NOMO-1 treated with dmso at 0.1 percent for 144 hours (cell line): ENCODE data around the gene OSBPL7.

Experiments used
- DNase-seq: peaks from one replicate; lab custom pipeline; 2025; ENCODE audit not compliant: unreplicated experiment; lab: John Stamatoyannopoulos, UW

OSBPL7 gene

GRCh38 chr17:47829870-47830269 lies 8.3 kb upstream of the OSBPL7 start:
- no peak for DNase-seq

DNA sequence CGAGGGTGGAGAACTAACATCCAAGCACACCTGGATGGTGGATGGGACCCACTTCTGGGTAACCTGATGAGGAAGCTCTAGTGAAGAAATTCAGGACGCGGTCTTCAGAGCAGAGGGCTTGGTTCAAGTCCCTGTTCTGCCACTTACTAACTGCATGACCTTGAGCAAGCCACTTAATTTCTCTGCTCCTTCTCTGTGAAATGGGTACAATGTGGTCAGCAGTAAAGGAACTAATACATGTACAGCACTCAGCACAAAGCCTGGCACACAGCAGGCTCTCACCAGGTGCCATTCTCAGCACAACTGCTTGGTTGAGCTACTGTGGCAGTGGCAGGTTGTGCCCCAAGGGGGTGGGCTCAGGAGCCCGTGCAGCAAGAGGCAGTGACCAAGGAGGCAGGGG lies 1.9 kb upstream of the OSBPL7 start:
- DNase-seq, result no peak

- no peak for DNase-seq
These were observed 1.2 kb upstream of the OSBPL7 start for GRCh38 chr17:47822785-47823184.

- DNase-seq, result no peak
These were observed 567 bp downstream of the OSBPL7 start for GRCh38 chr17:47821031-47821423.

DNA sequence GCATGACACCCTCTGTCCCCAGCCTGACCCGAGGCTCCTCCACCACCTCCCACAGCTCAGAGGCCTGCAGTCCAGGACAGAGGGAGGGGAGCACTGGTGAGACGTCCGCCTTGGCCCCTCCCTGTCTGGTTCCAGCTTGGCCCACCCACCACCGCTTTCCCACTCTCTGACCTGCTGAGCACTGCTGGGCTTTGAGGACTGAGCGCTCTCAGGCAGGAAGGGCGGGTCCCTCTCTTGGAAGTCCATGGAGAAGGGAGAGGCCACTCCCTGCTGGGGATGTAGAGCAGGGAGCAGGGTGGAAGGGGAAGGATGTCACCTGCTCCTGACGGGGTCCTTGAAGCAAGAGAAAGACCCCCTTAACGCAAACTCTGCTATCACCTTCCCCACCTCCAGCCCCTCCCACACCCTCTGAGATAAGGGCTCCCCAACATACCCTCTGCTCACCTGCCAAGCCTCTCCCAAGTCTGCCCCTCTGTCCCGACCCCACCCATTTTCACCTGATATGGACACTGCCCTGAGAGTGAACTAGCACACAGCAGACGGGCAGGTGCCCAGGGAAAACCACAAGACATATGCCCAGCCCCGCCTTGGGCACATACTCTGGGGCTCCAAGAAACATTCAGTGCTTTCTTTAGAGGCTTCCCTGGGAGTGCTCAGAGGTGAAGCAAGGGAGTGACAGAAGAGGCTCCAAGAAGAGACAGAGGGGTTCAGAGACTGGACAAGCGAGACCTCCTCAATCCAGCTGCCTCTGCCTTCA lies 1.4 kb downstream of the OSBPL7 start:
- DNase-seq, result no peak

GRCh38 chr17:47819475-47819874 lies 2.1 kb downstream of the OSBPL7 start:
- no peak for DNase-seq

GRCh38 chr17:47818002-47818695 lies 3.4 kb downstream of the OSBPL7 start:
- no peak for DNase-seq

DNA sequence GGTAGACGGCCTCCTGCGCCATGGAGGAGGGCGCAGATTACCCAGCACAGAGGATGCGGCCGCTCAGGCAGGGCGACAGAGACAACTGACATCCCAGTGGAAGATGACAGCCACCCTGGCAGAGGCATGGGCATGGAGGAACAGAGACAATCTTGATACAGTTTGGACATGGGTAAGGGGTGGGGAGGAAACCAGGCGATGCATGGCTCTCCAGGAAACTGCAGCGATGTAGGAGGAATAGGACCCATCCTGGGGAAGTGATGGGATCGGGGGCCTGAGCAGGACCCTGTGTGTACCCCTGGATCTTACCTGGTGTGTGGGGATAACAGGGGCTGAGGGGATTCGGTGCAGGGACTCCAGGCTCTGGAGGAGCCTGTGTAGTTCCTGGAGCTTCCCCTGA lies 4.6 kb downstream of the OSBPL7 start:
- DNase-seq, result no peak

DNA sequence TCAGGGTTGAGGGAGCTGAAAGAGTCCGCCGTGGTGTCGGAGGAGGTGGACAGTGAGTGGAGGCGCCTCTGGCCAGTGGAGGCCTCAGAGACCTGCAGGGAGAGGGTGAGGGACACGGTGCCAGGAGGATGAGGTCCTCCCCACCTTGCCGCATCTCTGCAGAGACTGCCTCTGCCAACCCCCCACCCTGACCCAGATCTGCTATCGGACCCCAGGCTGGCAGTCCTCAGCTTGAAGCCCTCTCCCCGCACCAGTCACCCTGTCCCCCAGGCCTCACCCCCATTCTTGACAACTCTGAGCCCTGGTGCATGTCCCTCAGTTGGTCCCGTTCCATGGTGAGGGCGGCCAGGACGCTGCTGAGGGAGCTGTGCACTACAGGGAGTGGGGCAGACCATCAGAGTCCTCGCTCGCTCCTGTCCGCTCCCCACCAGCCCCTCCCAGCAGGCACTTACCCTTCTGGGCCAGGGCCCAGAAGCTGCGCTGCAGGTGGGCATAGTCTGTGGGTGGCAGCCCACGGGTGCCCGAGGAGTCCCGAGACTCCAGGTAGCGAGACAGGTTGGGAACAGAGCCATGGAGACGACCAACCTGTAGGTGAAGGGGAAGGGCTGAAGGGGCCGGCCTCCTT lies 5.4 kb downstream of the OSBPL7 start:
- DNase-seq, result no peak

- no peak for DNase-seq
These were observed 6.3 kb downstream of the OSBPL7 start for GRCh38 chr17:47815106-47815918.

DNA sequence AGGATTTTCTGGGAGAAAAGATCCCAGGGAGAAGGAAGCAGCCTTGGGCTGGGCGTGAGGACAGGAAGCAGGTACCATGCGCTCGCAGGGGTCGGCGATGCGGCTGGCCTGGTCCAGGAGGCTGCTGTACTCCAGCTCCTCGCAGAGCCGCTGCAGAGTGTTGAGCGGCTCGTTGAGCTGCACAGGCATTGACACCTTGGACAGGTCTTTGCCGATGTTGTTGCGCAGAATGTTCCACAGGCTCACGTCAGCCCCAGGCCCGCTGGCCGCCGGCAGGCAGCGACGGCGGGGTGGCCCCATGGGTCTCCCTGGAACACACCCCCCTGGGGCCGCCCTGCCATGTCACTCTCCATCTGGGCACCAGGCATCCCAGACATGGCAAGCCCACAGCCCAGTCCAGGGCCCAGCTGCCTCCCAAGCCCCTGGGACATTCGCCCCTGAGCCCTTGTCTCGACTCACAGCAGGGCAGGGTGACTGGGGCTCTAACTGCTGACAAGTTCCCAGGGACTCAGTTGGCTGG lies 8.0 kb downstream of the OSBPL7 start:
- no peak for DNase-seq

DNA sequence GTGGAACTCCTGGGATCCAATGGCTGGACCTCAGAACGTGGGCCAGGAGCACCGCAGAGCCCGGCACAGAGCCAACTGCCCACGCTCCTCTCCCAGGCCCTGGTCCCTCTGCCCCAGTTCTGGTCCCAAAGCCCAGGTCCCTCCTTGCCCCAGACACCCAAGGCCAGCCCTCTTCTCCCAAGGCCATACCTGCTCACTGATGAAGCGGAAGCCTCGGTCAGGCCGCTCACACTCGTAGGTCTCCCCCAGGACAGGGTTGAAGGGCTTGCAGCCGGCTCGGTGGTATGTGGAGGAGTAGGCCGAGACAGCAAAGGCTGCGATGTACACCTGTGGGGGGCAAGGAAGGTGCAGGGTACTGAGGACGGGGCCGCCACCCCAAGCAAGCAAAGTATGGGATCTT lies 8.5 kb downstream of the OSBPL7 start:
- no peak for DNase-seq

GRCh38 chr17:47812146-47812920 lies 9.3 kb downstream of the OSBPL7 start:
- DNase-seq, result no peak

DNA sequence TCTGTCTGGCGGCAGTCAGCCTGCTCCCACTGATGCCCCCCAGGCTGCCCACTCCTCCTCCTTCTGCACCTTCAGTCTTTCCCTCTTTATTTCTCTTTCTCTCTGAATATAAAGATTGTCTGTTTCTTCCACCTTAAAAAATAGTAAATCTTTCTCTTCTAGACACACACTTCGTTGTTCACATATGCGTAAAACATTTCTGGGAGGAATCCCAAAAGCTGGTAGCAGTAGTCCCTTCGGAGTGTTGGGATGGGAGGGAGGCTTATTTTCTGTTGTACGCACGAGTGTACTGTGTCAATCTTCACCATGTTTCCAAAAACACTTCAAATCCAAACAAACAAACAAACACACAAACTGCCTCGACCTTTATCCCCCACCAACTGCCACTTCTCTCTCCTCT lies 9.9 kb downstream of the OSBPL7 start:
- DNase-seq, result no peak

DNA sequence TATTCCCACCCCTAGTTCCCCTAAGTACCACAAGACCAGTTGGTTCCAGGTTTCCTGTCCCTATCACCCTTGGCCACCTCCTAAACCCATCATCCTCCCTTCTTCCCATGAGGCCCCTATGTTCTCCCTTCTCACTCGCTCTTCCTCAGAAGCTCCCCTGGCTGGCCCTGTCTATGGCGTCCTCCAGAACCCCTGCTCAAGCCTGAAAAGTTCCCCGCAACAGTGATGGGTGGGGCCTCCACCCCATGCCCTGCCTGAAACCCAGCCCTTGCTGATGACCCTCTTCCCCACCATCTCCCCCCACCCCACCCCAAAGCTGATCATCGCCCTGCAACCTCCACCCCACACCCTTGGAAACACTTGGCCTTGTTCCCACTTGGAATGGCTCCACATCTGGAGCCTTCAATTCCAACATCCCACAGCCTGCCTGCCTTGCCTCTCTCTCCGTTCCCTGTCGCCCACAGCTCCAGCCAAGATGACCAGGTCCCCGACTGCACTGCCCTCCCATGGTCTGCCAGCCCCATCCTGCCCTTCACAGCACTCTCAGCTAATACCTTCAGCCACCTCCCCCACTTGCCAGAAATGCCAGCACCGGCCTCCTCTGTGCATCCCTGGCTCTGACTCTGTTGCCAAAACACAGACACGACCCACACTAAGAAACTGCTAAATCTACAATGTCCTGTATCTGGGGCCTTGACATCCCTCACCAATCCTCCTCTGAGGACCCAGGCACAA lies 10.5 kb downstream of the OSBPL7 start:
- DNase-seq, result no peak

DNA sequence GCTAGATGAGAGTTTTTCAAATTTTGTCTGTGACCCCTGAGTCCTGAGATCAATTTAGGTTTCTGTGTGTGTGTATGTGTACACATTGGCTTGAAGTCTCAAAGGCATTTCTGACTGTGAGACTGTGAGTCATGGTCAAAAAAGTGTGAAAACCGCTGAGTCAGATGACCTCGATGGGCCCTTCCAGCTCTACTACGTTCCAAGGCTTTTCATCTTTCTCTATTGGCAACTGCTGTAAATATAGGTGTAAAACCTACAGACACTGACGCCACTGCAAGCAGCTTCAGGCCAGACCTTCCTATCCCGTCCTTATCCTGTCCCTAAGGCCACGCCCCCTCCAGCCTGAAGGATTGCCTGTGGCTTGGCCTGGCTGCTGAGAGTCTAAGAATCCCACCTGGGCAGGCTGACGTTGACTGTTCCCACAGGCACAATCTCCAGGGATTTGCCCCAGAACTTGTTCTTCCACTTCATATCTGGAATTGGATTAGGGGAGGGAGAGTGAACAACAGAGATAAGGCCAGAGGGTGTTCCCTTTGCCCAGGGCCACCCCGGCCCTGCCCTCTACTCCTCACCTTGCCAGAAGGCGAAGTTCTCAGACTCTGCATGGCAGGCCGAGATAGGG lies 11.3 kb downstream of the OSBPL7 start:
- DNase-seq, result no peak

DNA sequence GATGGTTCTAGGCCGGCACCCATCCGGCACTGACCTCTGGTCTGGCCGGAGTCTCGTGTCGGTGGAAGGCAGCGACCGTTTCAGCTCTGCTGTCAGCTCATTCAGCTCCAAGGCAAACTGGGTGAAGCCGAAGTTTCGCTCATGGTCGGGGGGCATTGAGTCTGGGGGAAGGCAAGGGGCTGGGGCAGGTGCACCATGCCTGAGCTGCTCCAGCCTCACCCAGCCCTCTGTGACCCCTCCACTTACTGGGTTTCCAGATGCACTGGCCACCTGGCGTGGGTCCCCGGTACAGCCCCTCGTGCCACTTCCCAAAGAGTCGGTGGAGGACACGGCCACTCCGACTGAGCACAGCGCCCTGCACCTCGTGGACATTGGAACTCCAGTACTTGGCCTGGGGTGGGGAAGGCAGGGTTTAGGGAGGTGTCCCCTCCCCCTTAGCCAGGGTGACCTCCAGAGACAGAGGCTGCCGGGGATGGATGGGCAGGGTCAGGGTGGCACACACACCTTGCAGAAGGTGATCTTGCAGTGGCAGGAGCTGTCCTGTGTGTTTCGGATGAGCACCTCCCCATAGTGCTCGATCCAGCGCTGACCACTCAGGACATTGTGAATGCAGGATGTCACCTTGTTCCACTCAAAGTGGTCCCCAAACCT lies 12.6 kb downstream of the OSBPL7 start:
- DNase-seq, result no peak

DNA sequence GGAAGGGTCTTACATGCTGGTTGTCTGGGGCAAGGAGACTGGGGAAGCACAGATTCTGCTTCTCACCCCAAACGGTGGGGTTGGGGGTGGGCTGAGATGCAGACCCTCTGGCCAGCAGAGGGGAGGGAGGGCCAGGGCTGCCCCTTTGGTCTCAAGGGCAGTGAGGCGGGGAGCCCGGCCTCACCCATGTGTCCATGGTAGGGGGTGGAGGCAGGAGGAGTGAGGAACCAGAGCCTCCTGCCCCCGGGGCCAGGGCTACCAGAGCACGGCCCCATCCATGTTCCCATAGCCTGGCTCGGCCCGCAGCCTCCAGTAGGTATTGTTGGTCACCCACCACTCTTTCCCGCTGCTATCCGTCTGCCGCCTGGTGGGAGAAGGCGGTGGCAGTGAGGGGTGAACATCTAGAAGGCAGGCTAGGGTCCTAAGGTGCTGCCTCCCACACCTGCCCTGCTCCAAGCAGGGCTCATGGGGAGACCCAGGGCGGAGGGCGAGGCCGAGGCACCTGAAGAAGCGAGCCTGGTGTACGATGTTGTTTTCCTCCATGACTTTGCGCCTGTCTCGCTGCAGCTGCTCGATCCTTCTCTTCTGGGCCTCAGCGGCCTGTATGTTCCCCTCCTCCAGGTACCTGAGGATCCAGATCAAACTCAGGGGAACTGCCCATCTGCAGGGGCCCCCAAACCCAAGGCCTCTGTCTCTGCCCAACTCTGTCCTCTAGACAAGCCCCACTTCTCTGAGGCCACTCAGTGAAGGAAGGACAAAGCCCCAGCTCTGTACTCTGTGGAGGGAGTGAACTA lies 13.4 kb downstream of the OSBPL7 start:
- no peak for DNase-seq
